A172 (cell line): ENCODE results near the gene PTP4A2. TPM values are rescaled to one million over a fixed set of nuclear protein-coding genes. Genes with fewer than 3 reads are reported as not detected.
"Not testable (repeated sequence)": the region's sequence is repeated elsewhere in the genome, so short reads cannot be mapped to it uniquely, and the experiment has no call there.

Experiments used
- DNase-seq: peaks from one replicate; pipeline ENCODE4 v3.0.0-alpha.2; 2015; ENCODE audit warnings: low spot score
- total RNA-seq: library from RNA; depleted of rRNA; stranded (reverse); fragments of >200 nt; shearing (Covaris generic); gene quantifications from 2 replicates; pipeline ENCODE4 v1.2.3, GENCODE V29; 2014

The PTP4A2 gene
- total RNA-seq, 1 experiment from 2014 or later, result 289 TPM

DNA sequence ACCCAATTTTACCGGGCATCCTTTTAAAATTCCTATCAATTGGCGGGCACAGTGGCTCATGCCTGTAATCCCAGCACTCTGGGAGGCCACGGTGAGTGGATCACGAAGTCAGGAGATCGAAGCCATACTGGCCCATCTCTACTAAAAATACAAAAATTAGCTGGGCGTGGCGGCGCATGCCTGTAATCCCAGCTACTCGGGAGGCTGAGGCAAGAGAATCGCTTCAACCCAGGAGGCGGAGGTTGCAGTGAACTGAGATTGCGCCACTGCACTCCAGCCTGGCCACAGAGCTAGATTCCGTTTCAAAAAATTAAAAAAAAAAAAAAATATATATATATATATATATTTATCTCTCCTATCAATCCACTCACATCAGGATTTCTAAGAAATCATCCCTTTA, 12.3 kb downstream of the PTP4A2 start:
- DNase-seq, result not testable (repeated sequence)

DNA sequence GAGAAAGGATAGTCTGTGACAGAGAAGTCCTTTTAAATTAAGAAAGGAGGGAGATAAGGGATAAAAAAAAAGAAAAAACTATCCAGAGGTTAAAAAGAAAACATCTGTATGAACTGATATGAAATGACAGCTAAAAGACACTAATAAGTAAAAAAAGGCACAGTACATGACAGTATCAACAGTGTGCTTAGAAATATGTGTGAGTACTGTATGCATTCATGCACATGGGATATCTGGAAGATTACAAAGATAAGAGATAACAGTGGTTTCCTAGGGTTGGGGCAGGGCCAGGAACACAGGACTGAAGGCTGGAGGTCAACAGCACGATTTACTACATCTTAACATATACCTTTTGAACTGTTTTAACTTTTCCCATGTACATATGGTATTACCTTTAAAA, 13.3 kb downstream of the PTP4A2 start:
- DNase-seq, result no peak

- no peak for DNase-seq
Measured at GRCh38 chr1:31923901-31924535, 14.2 kb downstream of the PTP4A2 start.

DNA sequence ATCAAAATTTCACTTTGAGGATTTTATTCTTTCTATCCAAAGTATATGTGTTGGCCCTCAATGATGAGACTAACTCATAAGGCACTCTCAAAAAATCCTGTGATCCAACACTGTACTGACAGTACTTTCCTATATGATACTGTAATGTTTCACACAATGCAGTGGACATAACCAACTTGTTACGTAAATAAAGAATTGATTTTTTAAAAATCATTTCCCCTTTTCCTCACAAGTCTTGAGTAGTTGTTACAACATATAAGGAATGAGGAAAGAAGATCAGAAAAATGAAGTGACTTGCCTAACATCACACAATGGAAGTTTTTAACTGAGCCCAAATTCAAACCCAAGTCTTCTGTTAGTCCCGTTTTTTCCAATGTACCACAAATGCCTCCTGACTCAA, 17.2 kb downstream of the PTP4A2 start:
- DNase-seq, result no peak

DNA sequence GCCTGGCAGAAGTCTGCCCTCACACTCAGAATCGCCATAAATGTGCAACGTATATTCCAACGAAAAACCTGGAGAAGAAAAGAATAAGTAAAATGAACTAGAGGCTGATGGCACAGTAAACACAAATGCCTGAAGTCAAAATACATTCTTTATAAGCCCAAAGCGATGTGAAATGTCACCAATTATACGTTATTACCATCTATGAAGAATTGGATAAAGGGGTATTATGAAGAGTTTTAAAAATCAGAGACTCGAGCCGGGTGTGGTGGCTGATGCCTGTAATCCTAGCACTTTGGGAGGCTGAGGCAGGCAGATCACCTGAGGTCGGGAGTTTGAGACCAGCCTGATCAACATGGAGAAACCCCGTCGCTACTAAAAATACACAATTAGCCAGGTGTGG, 18.6 kb downstream of the PTP4A2 start:
- no peak for DNase-seq

DNA sequence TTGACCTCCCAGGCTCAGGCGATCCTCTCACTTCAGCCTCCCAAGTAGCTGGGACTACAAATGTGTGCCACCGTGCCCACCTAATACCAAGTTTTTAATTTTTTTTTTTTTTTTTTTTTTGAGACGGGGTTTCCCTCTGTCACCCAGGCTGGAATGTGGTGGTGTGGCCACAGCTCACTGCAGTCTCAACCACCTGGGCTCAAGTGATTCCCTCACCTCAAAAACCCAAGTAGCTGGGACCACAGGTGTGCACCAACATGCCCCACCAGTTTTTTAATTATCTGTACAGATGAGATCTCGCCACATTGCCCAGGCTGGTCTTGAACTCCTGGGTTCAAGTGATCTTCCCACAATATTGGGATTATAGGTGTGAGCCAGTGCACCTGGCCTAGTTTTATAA, 22.7 kb downstream of the PTP4A2 start:
- DNase-seq, result no peak

DNA sequence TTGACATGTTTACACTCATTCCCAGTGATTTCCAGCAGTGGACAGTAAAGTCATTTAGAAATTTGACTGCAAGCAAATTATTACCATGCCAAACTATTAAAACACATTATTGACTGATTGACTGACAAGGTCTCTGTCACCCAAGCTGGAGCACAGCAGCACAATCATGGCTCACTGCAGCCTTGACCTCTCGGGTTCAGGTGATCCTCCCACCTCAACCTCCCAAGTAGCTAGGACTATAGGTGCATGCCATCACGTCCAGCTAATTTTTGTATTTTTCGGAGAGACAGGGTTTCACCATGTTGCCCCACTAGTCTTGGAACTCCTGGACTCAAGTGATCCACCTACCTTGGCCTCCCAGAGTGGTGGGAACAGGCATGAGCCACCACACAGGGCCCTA, 24.2 kb downstream of the PTP4A2 start:
- no peak for DNase-seq

- no peak for DNase-seq
Measured at GRCh38 chr1:31912839-31913239, 25.3 kb downstream of the PTP4A2 start.

DNA sequence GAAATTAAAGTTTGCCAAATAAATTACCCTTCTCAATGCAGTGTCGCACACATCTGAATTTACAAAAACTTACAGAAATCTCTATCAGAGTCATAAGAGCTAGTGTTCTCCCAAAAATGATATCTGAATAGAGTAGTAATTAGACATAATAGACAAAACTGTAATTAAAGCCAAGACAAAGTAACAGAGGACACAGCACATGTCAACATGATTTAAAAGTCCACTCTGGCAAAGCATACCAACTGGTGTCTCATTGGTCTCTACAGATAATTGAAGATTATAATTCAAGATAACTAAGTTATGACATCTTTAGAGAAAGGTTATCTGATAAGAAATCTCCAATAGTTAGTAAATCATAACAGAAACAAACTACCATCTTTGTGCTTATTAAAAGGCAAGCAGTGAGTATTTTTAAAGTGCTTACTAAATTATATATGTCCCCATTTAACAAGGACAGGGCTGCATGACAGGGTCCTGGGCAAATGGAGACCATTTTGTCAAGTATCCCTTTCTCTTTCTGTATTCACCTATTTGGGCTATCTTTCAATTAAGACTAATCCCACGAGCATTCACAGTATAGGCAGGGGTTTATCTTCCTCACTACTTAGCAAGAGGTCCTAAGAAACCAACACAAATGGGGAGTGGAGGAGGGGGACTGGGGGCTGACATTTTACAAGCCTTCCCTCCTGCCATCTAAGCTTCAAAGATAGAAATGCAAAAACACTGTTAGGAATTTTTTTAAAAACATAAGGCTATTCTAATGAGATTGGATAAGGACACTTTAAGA, 26.0 kb downstream of the PTP4A2 start:
- no peak for DNase-seq

- DNase-seq, result no peak
Measured at GRCh38 chr1:31910933-31911332, 27.2 kb downstream of the PTP4A2 start.

DNA sequence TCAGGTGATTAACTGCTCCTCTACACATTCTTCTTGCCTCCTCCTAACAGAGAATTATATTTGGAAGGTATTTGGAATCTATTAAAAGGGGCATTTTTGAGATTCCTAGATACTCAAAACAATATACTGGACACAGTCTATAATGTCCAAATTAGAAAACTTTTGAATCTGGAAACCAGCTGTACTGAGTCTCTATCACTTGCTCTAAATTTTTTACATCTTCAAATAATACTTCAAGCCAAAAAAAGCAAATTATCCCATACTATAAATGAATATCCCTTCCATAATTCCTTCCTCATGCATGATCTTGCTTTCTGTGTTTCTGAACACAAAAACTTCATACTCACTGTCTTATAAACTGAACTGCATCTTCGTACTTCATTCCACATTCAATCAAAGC, 28.5 kb downstream of the PTP4A2 start:
- no peak for DNase-seq

- DNase-seq, result no peak
Measured at GRCh38 chr1:31906557-31906956, 31.6 kb downstream of the PTP4A2 start.

DNA sequence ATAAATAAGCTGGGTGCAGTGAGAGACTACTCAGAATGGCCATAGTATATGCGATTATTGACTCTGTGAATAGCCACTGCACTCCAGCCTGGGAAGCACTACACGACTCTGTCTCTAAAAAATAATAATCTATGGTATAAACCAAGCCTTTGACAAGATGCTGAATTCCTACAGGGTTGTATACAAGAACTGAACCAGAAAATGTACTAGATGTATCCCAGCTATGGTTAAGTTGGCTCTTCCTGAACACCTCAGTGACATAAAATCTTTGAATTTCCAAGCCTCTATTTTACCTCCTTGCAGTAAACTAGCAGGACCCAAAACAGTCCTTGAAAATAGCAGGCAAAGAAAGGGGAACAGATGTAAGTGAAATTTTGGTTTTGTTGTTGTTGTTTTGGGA, 32.5 kb downstream of the PTP4A2 start:
- no peak for DNase-seq

GRCh38 chr1:31905093-31905509, 33.1 kb downstream of the PTP4A2 start:
- no peak for DNase-seq

DNA sequence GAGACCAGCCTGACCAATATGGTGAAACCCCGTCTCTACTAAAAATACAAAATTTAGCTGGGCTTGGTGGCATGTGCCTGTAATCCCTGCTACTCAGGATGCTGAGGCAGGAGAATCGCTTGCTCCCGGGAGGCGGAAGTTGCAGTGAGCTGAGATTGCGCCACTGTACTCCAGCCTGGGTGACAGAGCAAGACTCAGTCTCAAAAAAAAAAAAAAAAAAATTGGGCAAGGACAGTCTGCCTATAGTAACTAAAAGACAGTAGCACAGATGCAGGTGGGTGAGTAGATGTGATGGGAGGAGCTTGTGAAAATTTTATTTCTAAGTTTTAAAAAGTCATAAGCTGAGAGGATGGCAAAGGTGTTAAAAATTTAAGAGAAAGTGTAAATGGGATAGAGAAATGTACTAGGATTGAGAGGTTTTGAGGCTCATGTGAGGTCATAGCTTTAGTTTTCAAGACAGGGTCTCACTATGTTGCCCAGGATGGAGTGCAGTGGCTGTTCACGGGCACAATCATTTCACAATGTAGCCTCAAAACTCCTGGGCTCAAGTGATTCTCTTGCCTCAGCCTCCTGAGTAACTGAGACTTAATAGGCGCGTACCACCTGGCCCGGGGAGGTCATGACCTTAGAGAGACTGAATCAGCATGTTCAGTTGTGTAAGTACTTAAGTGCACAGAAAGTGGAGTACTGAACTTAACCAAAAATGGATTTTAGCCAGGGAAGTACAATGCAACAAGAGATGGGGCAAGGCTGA, 33.7 kb downstream of the PTP4A2 start:
- DNase-seq, result no peak

GRCh38 chr1:31902510-31902860, 35.7 kb downstream of the PTP4A2 start:
- no peak for DNase-seq

DNA sequence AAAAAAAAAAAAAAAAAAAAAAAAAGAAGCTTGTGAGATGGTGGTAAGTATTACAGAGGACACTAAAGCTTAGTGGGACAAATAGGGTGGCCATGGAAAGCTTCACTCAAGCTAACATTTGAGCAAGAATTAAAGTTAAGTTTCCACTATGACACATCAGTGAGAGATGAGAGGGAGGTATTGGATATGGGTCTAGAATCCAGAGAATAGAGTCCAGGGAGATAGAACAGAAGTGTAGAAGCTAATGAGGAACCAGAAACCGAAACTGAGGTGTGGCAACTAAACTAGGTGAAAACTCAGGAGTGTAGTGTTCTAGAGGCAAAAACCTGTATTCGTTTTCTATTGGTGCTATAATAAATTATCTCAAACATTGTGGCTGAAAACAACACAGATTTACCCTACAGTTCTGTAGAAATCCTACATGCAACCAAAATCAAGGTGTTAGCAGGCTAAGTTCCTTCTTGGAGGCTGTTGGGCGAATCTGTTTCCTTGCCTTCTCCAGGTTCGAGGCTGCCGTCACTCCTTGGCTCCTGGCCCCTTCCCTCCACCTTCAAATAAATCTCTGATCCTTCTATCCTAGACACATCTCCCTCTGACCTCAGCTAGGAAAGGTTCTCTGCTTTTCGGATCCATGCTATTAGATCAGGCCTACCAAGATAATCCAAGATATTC, 36.2 kb downstream of the PTP4A2 start:
- DNase-seq, result no peak

GRCh38 chr1:31900790-31901189, 37.4 kb downstream of the PTP4A2 start:
- DNase-seq, result no peak

DNA sequence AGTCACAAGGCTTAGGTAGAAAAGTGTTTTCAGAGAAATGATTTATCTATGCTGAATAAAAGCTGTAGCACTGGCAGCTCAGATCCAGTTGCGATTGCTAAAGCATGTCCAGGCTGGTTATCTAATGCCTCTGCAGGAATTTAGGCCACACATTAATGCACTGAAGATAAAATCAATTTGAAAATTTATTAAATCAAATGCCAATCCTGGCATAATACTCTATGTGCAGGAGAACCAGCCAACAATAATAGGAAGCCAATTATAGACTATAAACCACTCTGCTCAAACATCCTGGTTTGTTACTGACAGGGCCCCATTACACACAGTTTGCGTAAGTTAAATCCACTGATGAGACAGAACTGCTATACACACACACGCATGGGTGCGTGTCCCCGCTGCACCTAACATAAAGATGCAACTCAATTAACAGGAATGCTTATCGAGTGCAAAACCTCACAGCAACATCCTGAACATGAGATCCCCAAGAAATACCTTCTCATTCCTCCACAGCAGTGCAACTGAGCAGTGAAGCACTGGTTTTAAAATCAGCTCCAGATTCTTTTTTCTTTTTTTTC, 40.6 kb downstream of the PTP4A2 start:
- no peak for DNase-seq

- not testable (repeated sequence) for DNase-seq
Measured at GRCh38 chr1:31895474-31896198, 42.5 kb downstream of the PTP4A2 start.

- no peak for DNase-seq
Measured at GRCh38 chr1:31891280-31891679, 46.9 kb downstream of the PTP4A2 start.
